GM19099 (cell line): ENCODE data around the gene TBRG1.

Experiments
- POLR2A ChIP-seq: IDR thresholded peaks from 3 replicates; pipeline ENCODE4 v1.6.1; 2011; ENCODE audit warnings: low read depth; ENCODE audit not compliant: insufficient read length; ENCODE audit errors: extremely low read depth

TBRG1 gene

GRCh38 chr11:124642628-124643027 lies 20.0 kb downstream of the TBRG1 start:
- no peak for TF ChIP-seq POLR2A

DNA sequence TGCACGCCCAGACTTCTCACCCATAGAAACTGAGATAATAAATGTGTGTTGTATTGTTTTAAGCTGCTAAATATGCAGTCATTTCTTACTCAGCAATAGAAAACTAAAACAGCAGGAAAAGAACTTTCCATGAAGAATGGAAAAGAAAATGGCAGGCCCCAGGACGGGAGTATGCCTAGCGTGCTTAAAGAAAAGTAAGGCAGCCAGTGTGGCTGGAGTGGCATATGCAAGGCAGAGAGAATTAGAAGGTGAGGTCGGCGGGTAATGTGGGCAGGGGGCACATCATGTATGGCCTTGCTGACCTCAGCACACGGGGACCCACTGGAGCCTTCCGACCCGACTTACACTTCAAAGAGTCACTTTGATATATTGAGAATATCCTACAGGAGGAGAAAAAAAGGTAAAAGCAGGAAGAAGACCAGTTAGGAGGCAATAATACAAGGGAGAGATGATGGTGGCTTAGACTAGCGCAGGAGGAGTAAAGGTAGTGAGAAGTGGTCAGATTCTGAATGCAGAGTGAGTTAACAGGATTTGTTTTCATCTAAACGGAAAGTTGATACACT lies 20.5 kb downstream of the TBRG1 start:
- no peak for TF ChIP-seq POLR2A

GRCh38 chr11:124643605-124644425 lies 21.2 kb downstream of the TBRG1 start:
- TF ChIP-seq POLR2A, result no peak

DNA sequence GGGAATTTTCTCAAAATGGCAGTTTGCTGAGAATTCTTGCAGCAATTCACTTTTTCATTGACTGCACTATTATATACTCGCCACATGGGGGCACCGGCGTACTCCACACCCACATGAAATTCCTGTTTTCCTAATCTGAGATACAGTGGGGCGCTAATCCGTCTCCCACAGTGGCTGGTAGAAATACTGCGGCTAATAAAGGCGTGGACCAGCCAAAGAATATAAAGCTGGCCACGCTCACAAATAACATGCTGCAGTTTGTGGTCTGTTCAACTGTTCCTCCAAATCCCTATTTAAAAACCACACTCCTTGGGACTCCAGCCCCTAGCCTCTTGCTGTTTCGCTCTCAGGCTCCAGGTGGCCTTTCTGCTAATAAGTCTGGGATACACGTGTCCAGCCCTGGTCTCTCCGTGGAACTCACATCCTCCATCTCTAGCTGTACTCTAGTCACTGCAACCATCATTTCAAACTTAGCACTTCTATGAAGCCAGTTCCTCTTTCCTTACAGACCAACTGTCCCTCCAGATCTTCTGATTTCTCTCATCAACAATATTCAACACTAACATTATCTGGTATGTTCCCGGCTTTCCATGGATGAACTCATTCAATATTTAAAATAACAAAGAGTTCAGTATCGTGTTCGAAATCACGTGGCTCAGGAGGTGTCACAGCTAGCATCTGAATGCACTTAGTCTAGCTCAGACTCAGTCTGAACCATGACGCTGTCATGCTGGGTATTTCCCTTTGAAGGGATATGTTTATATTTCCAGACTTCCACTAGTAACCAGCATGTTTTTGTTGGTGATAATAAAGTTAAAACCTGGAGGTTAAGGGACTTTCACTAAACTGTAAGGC lies 22.0 kb downstream of the TBRG1 start:
- no peak for TF ChIP-seq POLR2A

GRCh38 chr11:124646148-124646547 lies 23.5 kb downstream of the TBRG1 start:
- no peak for TF ChIP-seq POLR2A

GRCh38 chr11:124648610-124649009 lies 25.9 kb downstream of the TBRG1 start:
- no peak for TF ChIP-seq POLR2A

DNA sequence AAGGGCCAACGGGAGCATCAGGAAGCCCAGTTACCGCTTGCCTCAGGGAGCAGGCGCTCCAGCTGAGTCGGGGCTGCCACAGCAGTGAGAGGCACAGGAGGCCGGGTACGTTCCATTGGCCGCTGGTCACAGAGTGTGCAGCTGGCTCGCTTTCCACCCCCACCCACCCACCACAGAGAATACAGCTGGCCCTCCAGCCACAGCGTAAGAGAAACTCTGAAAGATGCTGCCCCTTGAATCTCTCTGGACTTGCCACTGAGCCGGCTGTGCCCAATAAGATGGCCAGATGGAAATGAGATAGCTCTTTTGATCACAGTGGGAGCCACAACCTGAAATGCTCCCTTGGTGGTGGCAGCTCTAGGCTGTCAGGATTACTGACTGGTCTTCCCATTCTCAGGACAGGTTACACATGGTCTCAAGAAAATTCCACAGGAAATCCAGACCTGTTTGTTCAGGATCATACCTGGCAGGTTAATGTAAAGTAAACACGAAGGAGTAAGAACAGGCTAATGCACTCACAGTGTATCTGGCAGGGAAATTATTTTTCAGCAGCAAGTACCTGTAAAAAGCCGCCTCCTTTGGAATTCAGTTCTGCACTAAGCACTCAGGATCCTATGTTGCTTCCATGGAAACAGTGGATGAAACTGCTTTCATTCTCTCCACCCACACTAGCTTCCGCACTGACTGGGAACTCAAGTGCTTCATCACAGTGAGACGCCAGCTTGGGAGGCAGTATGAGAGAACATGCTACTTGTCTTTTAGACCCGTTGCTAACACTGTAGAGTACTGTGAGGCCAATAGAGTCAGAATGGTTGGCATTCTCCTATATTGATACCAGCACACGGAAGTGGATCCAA lies 34.3 kb downstream of the TBRG1 start:
- TF ChIP-seq POLR2A, result no peak

DNA sequence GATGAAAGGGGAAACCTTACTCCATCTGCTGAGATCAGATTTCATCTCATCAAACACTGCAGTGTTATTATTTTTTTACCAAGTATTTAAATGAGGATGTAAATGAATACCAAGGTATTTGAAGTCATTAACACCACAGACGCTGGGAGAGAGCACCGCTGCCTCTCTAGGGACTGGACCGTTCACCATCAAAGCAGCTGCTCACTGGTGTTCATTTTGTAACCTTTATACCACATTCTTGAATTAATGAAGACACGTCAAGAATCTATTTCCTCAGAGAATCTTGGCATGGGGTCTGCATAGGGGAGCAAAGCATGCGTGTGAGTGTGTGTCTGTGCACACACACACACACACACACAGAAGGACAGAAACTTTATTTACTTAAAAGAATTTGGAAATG lies 35.2 kb downstream of the TBRG1 start:
- TF ChIP-seq POLR2A, result no peak

- no peak for TF ChIP-seq POLR2A
Observed at GRCh38 chr11:124658501-124658900, 35.8 kb downstream of the TBRG1 start.

- no peak for TF ChIP-seq POLR2A
Observed at GRCh38 chr11:124658986-124659385, 36.3 kb downstream of the TBRG1 start.

DNA sequence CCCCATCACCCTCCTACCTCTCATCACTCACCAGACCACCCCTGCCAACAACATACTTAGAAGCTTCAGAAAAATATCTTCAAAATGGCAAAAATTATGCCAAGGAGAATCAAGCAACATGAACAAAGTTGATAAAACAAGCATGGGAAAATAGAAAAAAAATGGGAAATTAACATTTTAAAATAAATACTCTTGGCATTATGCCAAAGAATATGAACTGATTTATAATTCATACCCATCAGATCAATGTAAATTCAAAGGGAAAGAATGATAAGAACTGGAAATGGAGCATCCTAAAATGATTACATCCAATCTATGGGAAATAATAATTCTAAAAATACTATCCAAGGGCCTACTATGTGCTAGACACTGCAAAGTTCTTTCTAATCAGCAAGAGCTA lies 38.9 kb downstream of the TBRG1 start:
- TF ChIP-seq POLR2A, result no peak

DNA sequence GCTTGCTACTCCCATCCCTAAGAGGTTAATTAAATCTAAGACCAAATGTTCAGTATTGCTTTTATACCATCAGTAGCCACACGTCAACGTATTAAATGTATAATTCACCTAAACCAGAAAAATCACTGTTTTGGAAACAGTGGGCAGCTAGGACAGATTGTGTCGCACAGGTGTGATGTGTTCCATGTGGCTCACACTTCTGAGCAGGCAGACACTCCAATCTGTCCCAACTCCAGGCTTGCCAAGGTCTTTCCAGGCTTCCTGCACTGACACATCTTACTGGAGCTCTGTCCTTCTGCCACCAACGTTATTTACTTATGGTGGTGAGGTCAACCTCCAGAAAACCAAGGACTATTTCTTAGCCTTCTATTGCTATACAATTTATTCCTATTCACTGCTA lies 39.4 kb downstream of the TBRG1 start:
- TF ChIP-seq POLR2A, result no peak

DNA sequence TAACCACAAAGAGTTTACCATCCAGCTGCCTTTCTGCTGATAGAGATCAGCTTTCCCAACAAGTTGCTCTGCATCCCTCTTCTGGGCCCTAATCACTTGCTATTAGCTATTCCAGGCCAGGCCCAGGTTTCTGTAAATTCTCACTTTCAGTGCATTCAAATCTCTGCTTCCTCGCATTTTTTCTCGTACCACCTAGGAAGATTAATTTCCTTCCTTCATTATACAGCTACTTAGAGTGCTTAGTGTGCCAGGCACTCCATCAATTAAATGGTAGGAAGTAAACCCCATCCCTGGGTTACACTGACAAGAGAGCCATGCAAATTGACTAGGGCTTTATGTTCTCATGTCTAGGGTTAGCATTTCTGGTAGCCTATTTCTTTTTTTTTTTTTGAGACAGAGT lies 41.2 kb downstream of the TBRG1 start:
- no peak for TF ChIP-seq POLR2A

GRCh38 chr11:124667601-124668000 lies 44.9 kb downstream of the TBRG1 start:
- no peak for TF ChIP-seq POLR2A

DNA sequence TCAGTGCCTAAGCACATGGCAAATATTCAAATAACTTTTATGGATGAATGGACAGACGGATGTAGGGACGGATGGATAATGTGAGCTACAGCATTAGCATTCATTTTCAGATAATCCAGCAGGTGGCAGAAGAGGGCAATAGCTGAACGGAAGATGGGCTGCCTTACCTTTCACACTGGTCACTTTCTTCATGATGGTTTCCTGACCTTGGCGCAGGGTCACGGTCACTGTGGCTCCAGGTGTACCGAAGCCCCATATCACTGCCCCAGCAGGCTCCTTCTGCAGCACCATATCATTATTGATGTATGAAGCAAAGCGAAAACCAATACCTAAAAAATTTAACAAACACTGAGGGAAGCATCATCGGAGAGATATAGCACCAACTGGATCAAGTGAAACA lies 46.5 kb downstream of the TBRG1 start:
- no peak for TF ChIP-seq POLR2A

DNA sequence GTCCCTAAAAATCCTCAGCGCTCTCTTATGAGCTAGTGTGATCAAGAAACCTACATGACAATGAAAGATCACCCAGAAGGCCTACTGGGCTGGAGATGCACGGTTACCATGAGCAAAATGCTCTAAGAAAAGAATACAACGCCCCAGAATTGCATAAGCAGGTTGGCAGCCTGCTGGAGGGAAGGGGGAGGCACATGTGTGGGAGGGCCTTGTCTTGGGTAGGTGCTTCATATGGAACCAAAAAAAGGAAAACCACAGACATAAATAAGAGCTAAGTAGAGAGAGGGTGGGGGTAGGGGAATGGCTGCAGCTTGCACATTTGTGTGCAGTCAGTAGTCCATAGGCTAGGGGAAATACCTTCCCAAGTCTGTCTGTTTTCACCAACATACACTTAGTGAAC lies 48.1 kb downstream of the TBRG1 start:
- TF ChIP-seq POLR2A, result no peak
